ENCODE measurements around the gene TNFRSF1A.
A peak's percentile ranks its signal among the peaks of the same experiment; 100 is the strongest.

TNFRSF1A gene

DNA sequence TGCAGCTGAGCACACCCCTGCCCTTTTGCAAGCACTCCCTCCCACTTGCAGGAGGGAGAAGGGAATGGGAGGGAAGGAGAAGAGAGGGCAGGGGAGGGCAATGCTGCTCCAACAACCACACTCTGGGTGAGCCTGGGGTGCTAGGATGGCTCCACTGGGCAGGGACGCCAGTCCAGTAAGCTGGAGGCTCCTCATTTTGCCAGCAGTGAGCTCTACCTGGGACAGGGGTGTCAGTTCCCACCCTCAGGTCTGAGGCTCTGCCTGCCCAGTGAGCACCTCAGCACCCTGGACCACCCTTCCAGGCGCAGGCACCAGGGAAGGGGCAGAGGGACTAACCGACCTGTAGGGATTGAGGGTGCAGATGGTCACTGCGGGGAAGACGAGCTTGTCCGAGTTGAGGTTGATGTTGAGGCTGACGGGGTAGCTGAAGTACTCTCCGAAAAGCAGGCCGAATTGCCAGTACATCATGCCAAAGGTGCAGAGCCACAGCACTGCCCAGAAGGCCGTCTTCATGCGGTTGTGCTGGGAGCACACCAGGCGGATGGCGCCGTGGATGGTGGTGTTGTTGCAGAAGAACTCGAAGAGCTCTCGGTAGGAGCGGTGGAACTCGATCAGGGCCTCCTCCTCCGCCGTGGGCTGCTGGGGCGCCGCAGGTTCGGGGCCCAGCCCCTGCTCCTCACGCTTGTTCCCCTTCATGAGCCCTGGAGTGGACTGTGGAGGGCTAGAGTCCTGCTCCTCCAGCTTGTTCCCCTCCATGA lies 32.3 kb upstream of the TNFRSF1A start:
- no peak for DNase-seq

DNA sequence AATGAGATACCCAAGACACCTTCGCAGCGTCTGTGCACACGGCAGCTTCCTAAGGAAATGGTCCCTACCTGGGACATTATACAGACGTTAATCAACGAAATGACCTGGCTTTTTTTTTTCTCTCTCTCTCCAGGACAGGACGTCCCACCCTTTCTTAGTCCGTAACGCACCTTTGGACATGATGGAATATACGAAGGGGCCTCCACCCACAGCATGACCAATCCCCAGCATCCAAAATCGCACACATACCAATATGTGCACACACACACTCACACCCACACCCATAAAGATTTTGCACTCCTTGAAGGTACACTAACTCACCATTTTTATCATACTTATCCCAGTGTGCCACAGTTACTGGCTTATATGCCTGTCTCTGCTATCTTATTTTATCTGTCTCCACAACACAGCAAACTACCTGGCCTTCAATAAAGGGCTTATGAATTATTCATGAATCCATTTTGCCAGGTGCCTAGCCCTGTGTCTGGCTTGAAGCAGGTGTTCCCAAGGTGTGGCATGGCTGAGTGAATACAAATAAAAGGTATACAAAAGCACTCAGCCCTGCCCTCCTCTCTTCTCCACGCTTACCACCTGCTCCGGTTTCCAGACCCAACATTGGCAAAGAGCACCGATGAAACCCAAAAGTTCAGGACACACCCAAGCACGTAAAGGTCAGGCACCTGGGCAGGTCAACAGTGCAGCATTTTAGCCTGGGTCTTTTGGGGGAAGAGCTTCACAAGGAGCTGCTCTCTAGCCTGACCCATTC lies 31.3 kb upstream of the TNFRSF1A start:
- no peak for DNase-seq

DNA sequence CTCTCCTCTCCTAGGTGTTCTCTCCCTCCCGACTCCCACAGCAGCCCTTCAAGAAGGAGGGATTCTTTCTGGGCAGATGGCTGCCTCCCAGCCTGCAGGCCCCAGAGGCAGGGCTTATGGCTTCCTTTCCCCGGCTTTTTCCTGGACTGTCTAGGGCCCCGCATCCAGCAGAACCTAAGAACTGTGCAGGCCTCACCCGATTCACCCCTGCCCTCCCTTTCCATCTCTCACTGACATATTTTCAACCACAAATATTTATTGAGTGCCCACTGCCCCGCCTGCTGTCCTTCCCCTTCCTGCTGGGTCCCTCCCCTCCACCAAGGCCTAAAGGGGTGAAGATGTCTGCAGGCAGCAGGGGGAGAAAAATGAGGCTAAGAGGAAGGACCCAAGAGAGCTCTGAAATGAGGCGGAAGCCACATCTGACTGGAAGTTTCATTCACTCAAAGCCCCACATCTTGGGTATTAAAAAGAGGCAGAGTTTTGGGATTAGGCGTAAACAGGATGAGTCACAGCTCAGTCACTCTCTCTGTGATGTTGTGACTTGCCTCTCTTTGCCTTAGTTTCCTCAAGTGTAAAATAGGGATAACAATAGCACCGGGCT lies 30.6 kb upstream of the TNFRSF1A start:
- no peak for DNase-seq

DNA sequence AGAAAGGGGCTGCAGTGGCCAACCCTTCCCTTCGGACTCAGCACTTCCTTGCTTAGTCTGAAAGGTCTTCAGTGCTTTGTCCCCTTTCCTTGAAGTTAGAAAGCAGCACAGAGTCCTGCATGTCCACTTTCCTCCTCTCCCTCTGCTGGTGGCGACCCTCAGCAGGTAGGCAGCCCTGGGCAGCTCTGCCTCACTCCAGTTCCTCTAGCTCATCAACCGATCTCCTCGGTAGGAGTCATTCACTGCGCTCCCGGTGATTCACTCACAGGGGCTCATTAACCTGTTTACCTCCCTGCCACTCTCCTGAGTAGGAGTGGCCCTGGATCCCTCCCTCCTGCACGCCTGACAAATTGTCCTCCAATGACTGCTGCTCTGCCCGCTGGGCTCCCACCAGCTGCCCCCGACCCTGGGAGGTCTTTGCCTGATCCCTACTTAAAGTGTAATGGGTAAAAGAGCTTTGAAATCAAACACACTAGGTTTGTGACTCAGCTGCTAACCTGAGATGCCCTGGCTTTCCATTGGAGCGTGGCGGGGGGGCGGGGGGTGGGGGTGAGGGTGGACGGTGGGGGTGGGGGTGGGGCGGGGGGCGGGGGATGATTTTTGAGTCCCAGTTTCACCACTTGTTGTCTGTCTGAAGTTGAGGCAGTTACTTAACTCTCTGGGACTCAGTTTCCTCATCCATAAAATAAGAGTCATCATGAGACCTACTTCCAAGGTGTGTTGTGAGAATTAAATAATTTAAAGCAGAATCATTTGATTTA lies 29.3 kb upstream of the TNFRSF1A start:
- no peak for DNase-seq

DNA sequence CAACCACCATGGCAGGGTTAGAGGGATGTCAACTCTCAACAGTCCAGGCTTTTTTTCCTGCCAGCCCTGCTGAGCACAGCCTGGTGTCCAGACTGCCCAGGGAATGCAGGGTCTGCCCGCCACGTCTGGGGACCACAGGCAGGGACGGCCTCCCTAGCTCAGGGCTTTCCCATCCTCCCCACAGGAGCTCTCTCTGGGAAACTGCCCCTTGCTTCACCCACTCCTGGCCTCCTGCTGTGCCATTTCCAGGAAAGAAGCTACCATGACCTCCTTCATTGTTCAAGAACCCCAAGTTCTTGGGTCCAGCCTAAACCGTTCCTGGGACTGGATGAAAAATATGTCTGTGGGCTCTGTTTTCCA lies 28.7 kb upstream of the TNFRSF1A start:
- DNase-seq: no peak

DNA sequence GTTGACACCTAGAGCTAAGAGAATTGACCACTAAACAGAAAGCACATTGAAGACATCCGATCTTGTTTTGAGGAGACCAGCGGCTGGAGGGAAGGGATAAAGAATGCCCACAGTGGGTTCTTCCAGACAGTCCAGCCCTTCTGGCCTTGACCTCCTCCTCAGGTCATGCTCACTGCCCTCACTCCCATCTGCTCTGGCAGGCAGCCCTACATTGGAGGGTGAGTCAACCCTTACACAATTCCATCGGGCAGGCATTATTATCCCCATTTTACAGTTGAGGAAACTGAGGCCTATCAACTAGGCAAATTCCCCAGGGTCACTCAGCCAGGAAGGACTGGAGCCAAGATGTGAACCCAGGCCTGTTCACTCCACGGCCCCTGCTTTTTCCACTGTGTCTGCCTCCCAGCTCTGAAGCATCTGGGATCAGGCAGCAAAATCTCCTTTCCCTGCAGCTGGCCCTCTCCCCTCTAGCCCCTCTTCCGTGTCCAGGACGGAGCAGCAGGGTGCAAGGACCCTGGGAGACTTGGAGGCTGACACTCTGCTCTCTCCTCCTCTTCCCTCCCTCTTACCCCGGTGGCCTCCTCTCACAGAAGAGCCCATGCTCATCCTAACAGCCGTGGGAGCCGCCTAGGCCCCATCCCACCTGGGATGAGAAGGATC lies 28.2 kb upstream of the TNFRSF1A start:
- no peak for DNase-seq

DNA sequence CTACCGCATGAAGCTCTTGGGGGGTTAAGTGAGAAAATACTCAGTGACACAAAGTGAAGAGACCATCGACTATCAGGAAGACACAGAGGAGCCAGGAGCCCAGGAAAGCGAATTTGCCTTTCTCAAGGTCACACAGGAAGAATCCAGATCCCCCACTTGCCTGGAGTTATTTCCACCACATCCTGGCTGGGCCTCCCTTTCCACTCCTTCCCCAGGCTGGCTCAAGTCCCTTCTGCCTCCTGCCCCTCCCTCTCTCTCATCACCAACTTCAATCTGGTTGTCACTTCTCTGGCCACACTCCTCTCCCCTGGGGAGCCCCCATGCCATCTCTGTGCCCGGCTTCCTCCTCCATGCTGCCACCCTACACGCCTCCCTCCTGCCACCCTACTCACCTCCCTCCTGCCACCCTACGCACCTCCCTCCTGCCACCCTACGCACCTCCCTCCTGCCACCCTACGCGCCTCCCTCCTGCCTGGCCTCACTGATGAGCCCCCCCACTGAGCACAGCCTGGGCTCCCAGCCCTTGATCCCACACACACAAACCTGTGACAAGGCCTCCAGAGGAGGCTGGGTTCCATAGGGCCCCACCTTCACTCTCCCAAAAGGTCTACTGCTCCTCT lies 27.1 kb upstream of the TNFRSF1A start:
- DNase-seq: no peak

DNA sequence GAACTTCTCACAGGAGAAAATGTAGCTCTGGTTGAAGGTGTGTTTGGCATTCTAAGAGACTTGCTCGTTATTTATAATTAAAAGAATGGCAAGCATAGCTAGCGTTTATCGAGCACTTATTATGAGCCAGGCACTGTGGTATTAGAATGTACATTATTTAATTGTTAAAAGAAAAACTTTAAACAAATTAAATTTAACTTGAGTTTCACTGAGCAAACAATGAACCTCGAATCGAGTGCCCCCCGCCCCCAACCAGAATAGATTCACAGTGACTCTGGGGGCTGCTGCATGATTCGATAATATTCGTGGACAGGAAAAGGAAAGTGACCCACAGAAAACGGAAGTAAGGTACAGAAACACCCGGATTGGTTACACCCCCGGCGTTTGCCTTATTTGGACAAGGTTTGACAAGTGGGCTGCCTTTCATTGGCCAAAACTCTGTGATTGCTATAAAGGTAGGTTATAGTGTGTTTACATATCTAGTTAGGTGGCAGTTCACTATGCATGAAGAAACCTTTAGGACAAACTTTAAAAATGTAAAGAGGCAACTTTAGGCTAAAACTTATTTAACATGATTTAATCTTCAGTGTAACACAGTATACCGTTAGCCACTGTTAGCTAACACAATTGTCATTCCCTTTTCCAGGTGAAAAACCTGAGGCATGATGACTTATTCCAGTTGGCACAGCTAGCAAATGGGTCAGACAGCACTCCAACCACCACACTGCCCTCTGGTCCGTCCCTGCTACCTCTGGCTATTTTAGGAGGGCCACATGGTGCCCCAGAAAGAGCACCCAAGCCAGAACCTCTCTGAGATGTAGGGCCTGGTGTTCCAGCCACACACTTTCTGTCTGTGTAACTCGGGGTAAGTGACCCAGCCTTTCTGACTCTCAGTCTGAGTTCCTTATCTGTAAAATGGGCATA lies 26.4 kb upstream of the TNFRSF1A start:
- no peak for DNase-seq

DNA sequence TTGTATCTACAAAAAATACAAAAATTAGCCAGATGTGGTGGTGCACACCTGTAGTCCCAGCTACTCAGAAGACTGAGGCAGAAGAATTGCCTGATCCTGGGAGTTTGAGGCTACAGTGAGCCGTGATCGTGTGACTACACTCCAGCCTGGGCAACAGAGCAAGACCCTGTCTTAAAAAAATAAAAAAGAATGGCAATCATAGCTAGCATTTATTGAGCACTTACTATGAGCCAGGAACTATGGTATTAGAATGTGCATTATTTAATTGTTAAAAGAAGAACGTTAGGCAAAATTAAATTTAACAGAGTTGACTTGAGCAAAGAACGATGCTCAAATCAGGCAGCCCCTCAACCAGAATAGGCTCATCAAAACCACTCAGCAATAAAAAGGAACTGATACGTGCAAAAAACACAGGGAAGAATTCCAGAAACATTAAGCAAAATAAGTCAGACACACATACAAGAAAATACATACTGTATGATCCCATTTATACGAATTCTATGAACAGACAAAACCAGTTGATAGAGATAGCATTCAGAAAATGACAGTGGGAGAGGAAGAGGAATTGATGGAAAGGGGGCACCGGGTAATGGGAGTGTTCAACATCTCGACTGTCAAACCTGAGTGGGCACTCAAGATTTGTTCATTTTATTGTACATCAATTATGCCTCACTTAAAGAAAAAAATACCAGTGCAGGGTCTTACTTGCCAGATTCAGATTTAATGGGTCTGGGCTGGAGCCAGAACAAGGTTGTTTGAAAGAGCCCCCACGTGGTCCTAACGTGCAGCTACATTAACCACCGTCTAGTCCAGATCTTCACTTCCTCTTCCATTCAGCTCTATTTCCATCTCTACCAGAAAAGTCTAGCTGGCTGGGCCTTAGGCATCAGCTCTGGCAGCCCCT lies 25.4 kb upstream of the TNFRSF1A start:
- DNase-seq: no peak

DNA sequence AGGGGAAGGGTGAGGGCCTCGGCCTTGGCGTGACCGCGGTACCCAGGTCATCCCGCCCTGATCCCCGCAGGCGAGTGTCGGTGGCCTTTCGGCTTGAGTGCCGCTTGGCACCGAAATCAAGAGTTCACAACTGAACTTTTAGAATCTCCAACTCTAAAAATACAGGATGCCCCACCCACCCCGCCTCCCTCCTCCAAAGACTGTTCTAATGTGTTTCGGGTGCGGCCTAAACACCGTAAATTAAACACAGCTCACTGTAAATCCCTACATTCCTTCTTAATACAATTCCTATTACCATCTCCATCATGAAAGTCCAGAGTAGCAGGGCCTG lies 22.1 kb upstream of the TNFRSF1A start:
- no peak for DNase-seq

DNA sequence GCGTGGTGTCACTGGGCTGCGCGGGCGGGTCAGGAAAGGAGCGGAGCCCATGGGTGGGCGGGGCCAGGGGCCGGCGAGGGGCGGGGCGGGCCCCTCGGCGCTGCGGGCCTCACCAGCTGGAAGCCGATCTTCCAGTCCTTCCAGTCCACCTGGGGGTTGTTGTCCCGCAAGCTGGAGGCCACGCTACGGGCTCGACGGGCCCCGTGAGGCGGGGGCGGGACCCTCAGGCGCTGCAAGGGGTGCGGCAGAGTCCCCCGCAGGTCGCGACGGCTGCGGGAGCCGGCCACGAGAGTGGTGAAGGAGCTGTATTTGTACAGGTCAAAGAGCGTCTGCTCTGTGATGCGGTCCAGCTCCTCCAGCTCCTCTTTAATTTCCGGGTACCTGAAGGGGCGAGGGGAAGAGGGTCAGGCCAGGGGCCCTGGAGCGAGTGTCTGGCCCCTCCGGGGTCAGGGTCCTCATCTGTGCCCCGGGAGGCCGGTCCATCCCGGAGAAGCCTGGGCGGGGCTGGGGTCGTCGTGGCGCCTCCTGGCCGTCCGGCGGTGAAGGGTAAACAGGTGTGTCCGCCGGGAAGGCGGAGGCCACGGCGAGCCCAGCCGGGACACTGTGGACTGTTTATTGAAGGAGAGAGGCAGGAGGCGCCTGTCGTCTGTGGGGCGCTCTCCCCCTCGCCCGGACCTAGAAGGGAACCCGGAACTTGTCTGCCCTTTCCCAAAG lies 21.6 kb upstream of the TNFRSF1A start:
- DNase-seq: peak; percentile 83

DNA sequence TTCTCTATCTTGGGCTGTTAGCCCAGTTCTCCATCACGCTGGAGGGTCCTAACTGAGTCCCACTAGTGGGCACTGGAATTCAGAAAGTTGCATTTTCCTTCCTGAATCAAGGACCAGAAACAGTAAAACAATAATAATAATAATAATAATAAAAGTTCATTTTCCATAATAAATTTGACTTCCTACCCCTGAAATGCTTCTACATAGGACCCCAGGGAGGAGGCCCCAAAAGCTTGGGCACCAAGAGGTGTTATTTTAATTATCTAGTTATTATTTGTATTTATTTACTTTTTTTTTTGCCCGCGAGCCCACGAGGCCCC lies 21.1 kb upstream of the TNFRSF1A start:
- no peak for DNase-seq

DNA sequence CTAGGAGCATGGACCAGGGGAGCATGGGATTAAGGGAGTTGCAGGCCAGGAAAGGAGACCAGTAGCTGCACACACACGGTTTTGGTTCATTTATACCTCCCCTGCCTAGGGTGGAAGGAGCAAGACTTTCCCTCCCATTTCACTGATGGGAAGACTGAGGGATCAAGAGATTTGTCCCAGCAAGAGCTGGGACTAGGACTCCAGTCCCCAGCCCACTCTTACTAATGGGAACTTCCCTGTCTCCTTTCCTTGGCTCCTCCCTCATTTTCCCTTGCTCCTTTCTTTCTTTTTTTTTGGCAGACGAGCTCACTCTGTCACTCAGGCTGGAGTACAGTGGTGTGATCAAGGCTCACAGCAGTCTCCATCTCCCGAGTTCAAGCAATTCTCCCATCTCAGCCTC lies 20.5 kb upstream of the TNFRSF1A start:
- no peak for DNase-seq

DNA sequence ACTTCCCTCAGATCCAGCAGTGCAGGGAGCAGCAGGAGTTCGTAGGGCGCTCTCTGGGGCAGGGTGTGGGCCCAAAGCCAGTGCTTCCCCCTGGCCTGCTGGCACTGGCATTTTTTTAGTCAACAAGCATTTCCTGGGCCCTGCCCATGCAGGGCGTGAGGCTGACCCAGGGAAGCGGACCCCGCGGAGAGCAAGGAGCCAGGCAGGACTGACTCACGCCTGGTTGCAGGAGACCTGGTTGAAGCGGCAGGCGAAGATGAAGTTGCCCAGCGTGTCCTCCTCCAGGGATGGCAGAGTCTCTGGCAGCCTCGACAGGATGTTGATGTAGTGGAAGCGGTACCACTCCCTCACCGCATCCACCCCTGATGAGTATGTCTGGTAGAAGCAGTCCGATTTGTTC lies 20.0 kb upstream of the TNFRSF1A start:
- no peak for DNase-seq

DNA sequence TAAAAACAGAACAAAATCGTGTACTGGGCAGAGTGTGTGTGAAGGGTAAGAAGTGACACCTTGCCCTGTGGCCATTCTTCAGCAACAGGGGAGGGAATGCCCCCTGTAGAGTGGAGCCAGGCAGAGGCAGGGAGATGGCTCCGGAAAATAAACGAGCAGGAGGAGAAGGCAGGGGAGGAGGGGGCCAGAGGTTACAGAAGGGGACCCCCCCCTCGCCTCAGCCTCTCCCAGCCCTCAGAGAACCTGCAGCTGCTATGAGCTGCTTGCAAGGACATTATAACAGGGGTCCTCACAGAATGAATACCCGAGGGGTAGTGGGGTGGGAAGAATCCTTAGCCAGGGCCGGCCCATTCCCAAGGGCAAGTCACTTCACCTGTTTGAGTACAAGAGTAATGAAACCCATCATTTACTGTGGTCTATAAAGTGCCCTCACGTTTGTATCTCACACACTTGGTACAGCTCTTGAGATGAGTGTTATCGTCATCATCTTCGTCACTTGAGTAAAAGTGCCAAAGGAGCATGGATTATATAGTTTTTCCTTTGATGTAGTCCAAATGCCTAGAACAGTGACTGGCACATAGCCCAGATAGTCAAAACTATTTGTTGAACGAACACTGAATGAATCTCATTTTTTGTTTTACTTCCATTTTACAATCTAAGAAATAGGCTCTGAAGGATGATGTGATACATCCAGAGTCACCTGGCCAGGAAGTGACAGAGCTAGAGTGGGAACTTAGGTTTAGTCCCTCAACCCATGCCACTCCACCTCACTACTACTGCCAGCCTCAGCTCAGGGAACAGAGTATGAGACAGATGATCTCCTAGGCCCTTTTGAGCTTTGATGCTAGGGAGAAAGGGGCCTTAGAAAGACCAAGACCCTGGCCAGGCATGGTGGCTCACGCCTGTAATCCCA lies 19.0 kb upstream of the TNFRSF1A start:
- DNase-seq: no peak

DNA sequence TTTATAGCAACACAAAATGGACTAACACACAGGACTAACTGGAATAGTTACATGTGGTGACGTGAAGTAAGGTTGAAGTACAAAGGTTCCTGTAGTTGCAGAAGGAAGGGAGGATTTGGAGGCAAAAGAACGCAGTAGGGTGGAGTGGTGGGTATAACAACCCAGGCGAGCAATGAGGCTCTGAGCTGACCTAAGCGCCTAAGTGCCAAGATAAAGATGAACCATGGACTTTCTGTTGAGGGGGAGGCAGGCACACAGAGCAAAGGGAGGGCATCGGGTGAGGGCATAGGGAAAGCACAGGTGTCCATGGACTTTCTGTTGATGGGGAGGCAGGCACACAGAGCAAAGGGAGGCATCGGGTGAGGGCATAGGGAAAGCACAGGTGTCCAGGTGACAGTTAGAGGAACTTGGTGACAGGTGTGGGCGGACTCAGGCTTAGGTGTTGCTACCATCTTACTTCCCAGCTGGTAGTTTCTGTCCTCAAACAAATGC lies 18.2 kb upstream of the TNFRSF1A start:
- DNase-seq: no peak

DNA sequence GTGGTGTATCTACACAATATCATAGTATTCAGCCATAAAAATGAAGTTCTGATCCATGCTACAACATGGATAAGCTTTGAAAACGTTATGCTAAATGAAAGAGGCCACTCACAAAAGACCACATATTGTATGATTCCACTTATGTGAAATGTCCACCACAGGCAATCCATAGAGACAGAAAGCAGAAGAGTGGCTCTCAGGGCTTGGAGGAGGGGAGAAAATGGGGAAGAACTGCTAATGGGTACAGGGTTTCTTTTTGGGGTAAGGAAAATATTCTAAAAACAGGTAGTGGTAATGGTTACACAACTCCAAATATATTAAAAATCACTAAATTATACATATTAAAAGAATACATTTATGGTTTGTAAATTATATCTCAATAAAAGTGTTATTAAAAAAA lies 17.0 kb upstream of the TNFRSF1A start:
- no peak for DNase-seq

DNA sequence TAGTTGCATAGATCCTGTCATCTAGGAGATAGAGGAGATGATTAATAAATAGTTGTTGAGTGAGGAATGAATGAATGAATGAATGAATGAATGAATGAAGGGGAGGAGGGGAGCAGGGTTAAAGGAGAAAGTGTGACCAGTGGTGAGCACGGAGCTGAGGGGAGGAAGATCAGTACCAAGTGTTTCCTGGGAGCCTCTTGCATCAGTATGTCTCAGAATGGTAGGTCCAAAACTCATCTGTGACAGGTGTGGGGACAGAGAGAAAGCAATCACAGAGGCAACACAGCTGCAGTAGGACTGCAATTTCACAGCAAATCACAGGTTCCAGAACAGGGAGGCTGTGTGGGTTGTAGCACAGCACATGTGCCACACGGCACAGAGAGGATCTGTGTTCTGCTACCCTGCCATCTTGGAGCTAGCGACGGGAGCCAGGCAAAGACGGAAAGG lies 14.5 kb upstream of the TNFRSF1A start:
- no peak for DNase-seq

All from activated CD8-positive, alpha-beta memory T cell treated with anti-CD3 and anti-CD28 coated beads, Interleukin-2, amount 50 U/mL, for 48 hours (primary cell).